Measurements from ENCODE around the gene SPI1. TPM values are rescaled to one million over a fixed set of nuclear protein-coding genes. Genes with fewer than 3 reads are reported as not detected.

Gene SPI1
- total RNA-seq, 2 experiments from 2014 or later, result 4.9 to 5.9 TPM

DNA sequence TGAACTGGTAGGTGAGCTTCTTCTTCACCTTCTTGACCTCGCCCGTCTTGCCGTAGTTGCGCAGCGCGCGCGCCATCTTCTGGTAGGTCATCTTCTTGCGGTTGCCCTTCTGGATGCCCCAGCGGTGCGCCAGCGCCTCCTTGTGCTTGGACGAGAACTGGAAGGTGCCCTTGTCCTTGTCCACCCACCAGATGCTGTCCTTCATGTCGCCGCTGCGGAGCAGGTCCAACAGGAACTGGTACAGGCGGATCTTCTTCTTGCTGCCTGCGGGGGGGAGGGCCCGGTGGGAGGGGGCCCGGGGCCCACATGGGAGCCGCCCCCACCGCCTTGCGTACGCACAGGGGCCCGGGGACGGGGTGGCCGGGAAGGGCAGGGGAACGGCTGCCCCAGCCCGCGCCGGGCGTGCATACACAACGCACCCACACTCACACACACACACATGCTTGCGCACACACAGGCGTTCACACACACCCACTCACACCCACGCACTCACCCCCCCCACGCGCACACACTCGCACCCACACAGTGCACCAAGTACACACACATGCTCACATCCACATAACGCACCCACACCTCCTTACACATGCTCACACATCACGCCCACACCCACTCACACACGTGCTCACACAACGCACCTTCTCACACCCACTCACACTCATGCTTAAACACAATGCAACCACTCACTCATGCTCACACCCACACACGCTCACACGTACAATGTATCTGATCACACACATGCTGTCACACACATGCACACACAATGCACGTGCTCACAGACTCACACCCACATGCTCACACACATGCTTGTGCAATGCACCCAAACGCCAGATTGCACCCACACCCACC is 22.8 kb downstream of the SPI1 start:
- Histone ChIP-seq H3K27ac (ENCODE audit: low read depth in 1 of 2, low read length in 2 of 2) (no peak overlapping the region), H3K4me3 (ENCODE audit: low read length) (no peak overlapping the region), H3K4me1 (ENCODE audit: insufficient read depth, low read length) (peaks cover 9% of the 10 kb centered on the region), H3K9me3 (ENCODE audit: control insufficient read depth in 1 of 2, insufficient read depth in 1 of 2, low read length in 2 of 2) (no peaks in the 10 kb centered on the region), H3K36me3 (ENCODE audit: insufficient read depth, low read length) (no peaks in the 10 kb centered on the region), H3K27me3 (ENCODE audit: control insufficient read depth in 1 of 2, insufficient read depth in 2 of 2, low read length in 2 of 2) (no peaks in the 10 kb centered on the region)
- DNase-seq (no peak), ATAC-seq (ENCODE audit: poor library complexity) (no peak)
- peaks cover 9% of the 10 kb centered on the region for H3K4me1 Mint-ChIP-seq (ENCODE audit: low read depth)
- intact Hi-C loops (cut with DNase I, micrococcal nuclease), result no loop called here
- no peak overlapping the region for H3K4me3 Mint-ChIP-seq
- CTCF ChIA-PET, result no interaction called here
- no peaks in the 10 kb centered on the region for H3K36me3 Mint-ChIP-seq (ENCODE audit: low read depth)
- no peaks in the 10 kb centered on the region for H3K9me3 Mint-ChIP-seq
- no peaks in the 10 kb centered on the region for H3K27me3 Mint-ChIP-seq
- TF ChIP-seq, protein P1, sequence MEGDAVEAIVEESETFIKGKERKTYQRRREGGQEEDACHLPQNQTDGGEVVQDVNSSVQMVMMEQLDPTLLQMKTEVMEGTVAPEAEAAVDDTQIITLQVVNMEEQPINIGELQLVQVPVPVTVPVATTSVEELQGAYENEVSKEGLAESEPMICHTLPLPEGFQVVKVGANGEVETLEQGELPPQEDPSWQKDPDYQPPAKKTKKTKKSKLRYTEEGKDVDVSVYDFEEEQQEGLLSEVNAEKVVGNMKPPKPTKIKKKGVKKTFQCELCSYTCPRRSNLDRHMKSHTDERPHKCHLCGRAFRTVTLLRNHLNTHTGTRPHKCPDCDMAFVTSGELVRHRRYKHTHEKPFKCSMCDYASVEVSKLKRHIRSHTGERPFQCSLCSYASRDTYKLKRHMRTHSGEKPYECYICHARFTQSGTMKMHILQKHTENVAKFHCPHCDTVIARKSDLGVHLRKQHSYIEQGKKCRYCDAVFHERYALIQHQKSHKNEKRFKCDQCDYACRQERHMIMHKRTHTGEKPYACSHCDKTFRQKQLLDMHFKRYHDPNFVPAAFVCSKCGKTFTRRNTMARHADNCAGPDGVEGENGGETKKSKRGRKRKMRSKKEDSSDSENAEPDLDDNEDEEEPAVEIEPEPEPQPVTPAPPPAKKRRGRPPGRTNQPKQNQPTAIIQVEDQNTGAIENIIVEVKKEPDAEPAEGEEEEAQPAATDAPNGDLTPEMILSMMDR (IDR thresholded peaks at IDR 0.05), result no peak
- no peak overlapping the region for H3K27ac Mint-ChIP-seq
- POLR2A ChIA-PET, result no interaction called here

DNA sequence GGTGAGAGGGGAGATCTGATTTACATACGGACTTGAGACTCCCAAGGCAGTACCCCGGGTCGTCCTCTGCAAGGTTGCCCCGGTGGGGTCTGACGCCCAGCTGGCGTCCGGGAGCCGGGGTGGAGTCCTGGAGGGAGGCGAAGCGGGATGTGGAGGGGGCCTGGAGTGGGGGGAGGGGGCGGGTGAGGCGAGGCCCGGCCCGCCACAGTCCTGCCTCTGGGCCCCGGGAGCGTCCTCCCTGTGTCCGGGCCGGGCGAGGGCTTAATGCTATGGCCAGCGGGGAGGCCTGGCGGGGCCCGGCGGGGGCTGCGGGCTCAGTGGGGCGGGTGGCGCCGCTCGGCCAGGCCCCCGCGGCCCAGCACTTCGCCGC is 23.4 kb downstream of the SPI1 start:
- Histone ChIP-seq H3K4me1 (ENCODE audit: insufficient read depth, low read length) (peaks cover 7% of the 10 kb centered on the region), H3K36me3 (ENCODE audit: insufficient read depth, low read length) (no peaks in the 10 kb centered on the region), H3K27ac (ENCODE audit: low read depth in 1 of 2, low read length in 2 of 2) (no peak overlapping the region), H3K4me3 (ENCODE audit: low read length) (no peak overlapping the region), H3K9me3 (ENCODE audit: control insufficient read depth in 1 of 2, insufficient read depth in 1 of 2, low read length in 2 of 2) (no peaks in the 10 kb centered on the region), H3K27me3 (ENCODE audit: control insufficient read depth in 1 of 2, insufficient read depth in 2 of 2, low read length in 2 of 2) (no peaks in the 10 kb centered on the region)
- CTCF ChIA-PET, result no interaction called here
- no peak for ATAC-seq (ENCODE audit: poor library complexity)
- intact Hi-C loops (cut with DNase I, micrococcal nuclease), result no loop called here
- Mint-ChIP-seq H3K36me3 (ENCODE audit: low read depth) (no peaks in the 10 kb centered on the region), H3K27me3 (no peaks in the 10 kb centered on the region), H3K4me1 (ENCODE audit: low read depth) (peaks cover 9% of the 10 kb centered on the region), H3K27ac (no peak overlapping the region), H3K4me3 (no peak overlapping the region), H3K9me3 (no peaks in the 10 kb centered on the region)
- TF ChIP-seq, protein P1 (IDR thresholded peaks at IDR 0.05), result no peak
- POLR2A ChIA-PET, result no interaction called here
- no peak for DNase-seq

DNA sequence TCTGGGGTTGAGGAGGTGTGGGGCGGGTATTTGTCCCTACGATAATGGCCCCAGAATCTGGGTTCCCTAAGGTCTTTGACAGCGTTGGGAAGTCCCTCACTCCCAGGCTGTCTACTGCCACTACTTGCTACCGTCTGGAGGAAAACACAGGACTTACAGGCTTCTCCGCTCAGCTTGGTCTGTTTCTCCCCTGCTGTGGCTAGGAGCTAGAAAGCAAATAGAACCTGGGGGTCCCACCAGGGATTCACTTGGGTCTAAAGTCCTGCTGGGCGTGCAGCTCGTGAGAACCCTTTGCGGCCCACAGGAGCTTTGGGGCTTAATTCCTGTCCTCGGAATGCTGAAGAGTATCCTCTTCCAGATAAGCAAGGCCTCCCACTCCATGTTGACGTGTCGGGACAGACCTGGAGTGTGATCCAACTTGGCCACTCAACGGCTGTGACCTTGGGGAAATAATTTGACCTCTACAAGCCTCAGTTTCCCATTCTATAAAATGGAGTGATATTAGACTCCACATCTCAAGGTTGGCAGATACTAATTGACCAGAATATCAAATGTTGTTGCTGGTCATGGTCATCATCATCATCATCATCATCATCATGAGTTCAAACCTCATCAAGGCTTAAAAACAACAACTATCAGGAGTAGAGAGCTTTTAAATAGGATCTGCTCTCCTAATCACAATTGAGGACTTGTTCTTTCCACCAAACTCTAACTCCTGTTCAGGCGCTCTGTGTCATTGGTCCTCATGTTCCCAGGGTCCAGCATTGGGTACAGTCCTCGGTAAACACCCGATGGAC is 24.2 kb downstream of the SPI1 start:
- DNase-seq, result no peak
- no peak for ATAC-seq (ENCODE audit: poor library complexity)
- Histone ChIP-seq H3K4me1 (ENCODE audit: insufficient read depth, low read length) (peaks cover under 1% of the 10 kb centered on the region), H3K9me3 (ENCODE audit: control insufficient read depth in 1 of 2, insufficient read depth in 1 of 2, low read length in 2 of 2) (no peaks in the 10 kb centered on the region), H3K4me3 (ENCODE audit: low read length) (no peak overlapping the region), H3K27ac (ENCODE audit: low read depth in 1 of 2, low read length in 2 of 2) (no peak overlapping the region), H3K36me3 (ENCODE audit: insufficient read depth, low read length) (no peaks in the 10 kb centered on the region), H3K27me3 (ENCODE audit: control insufficient read depth in 1 of 2, insufficient read depth in 2 of 2, low read length in 2 of 2) (no peaks in the 10 kb centered on the region)
- Mint-ChIP-seq H3K27ac (no peak overlapping the region), H3K36me3 (ENCODE audit: low read depth) (no peaks in the 10 kb centered on the region), H3K4me1 (ENCODE audit: low read depth) (peaks cover 1% of the 10 kb centered on the region), H3K4me3 (no peak overlapping the region), H3K9me3 (no peaks in the 10 kb centered on the region), H3K27me3 (no peaks in the 10 kb centered on the region)
- CTCF ChIA-PET, result no interaction called here
- TF ChIP-seq, protein P1 (IDR thresholded peaks at IDR 0.05), result no peak
- intact Hi-C loops (cut with DNase I, micrococcal nuclease), result no loop called here
- POLR2A ChIA-PET, result interaction anchor here (0.6 kb wide), 1 partner anchor 124 kb away, joined by 3 read pairs; no protein-coding TSS in a partner anchor

Data from CD4-positive, alpha-beta T cell (primary cell).